Measurements from ENCODE around the gene CD200R1L.

CD200R1L gene

DNA sequence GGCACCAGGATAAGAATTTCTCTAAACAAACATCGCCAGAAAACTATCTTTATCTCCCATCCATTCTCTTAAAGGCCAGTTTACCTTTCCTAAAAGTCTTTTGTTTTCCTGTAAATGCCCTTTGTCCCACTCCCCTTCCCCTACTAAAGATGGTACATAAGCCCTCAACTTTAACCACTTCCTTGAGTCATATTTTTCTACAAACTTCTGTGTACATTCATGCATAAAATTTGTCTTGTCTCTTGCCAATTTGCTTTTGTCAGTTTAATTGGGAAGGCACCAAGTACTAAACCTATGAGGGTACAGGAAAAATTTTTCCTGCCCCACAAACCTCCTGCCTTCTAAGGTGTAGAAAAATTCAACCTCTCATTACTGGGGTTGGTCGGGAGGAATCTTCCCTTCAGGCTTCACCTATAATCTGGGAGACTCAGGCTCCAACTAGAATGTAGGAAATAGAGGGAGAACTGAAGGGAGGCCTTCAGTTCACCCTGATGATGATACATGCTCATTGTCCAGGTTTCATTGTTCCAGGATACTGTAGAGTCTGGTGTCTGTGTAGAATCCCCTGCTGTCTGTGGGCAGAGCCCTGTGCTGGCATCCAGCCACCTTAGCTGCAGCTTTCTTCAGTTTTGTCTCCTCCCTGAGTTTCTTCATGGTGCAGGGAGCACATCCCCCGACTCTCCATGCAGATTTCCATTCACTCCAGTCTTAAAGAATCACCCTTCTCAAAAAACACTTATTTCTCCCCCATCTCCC is 53.2 kb downstream of the CD200R1L start:
- Mint-ChIP-seq H3K36me3 (ENCODE audit: low read depth) (peaks cover 2% of the 10 kb centered on the region), H3K27me3 (ENCODE audit: low read depth) (peaks cover 1% of the 10 kb centered on the region), H3K4me1 (ENCODE audit: low read depth) (peaks cover 15% of the 10 kb centered on the region), H3K4me3 (no peak overlapping the region), H3K9me3 (peaks cover 3% of the 10 kb centered on the region), H3K27ac (no peak overlapping the region)
- DNase-seq (ENCODE audit: low spot score) = no peak

DNA sequence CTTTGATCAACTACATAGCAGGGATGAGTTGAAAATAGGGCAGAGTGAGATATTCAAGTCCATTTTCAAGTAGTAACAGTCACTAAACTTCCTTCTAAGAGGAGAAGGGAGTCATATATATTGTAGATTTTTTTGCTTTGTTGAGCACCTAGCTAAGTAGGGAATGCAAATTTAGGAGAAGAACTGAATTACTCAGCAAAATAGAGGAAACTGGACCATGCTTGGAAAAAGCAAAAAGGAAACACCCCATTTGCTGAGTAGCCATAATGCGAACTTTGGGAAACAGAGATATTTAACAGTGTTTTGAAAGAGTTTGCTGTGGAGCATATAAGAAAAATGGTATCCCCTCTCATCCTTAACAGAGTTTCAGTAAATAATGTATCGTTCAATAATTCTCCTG is 54.9 kb downstream of the CD200R1L start:
- no peak for DNase-seq (ENCODE audit: low spot score)
- Mint-ChIP-seq H3K36me3 (ENCODE audit: low read depth) (peaks cover 2% of the 10 kb centered on the region), H3K4me3 (no peak overlapping the region), H3K4me1 (ENCODE audit: low read depth) (peaks cover 15% of the 10 kb centered on the region), H3K27me3 (ENCODE audit: low read depth) (peaks cover 1% of the 10 kb centered on the region), H3K9me3 (peaks cover 17% of the 10 kb centered on the region), H3K27ac (no peak overlapping the region)

DNA sequence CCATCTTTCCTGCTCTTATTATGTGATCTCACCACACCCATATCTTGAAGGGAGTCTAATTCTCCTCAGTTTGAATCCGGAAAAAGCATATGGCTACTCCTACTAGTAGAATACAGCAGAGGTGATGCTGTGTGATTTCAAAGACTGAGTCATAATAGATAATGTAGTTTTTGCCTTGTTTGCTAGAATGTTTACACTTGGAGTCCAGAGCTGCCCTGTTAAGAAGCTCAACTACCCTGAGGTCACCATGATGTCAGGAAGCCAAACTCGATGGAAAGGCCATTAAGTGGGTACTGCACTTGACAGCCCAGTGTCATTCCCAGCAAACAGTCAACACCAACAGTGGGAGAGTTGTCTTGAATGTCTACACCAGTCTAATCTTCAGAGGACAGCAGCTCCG is 56.9 kb downstream of the CD200R1L start:
- H3K9me3 Mint-ChIP-seq = peaks cover 17% of the 10 kb centered on the region
- DNase-seq (ENCODE audit: low spot score) = no peak
- H3K4me3 Mint-ChIP-seq = no peak overlapping the region
- peaks cover 1% of the 10 kb centered on the region for H3K27me3 Mint-ChIP-seq (ENCODE audit: low read depth)
- H3K4me1 Mint-ChIP-seq (ENCODE audit: low read depth) = peaks cover 18% of the 10 kb centered on the region
- H3K27ac Mint-ChIP-seq = no peak overlapping the region
- H3K36me3 Mint-ChIP-seq (ENCODE audit: low read depth) = peaks cover 2% of the 10 kb centered on the region

GRCh38 chr3:112786881-112787579 is 59.6 kb downstream of the CD200R1L start:
- H3K4me1 Mint-ChIP-seq (ENCODE audit: low read depth) = peaks cover 4% of the 10 kb centered on the region
- no peaks in the 10 kb centered on the region for H3K36me3 Mint-ChIP-seq (ENCODE audit: low read depth)
- H3K9me3 Mint-ChIP-seq = peaks cover 13% of the 10 kb centered on the region
- no peak overlapping the region for H3K4me3 Mint-ChIP-seq
- no peak overlapping the region for H3K27ac Mint-ChIP-seq
- DNase-seq (ENCODE audit: low spot score) = no peak
- no peaks in the 10 kb centered on the region for H3K27me3 Mint-ChIP-seq (ENCODE audit: low read depth)

- Mint-ChIP-seq H3K36me3 (ENCODE audit: low read depth) (no peaks in the 10 kb centered on the region), H3K9me3 (peaks cover 13% of the 10 kb centered on the region), H3K4me1 (ENCODE audit: low read depth) (peaks cover 4% of the 10 kb centered on the region), H3K4me3 (no peak overlapping the region), H3K27me3 (ENCODE audit: low read depth) (peaks cover 6% of the 10 kb centered on the region), H3K27ac (no peak overlapping the region)
- DNase-seq (ENCODE audit: low spot score) = no peak
Observed at GRCh38 chr3:112786002-112786590, 60.6 kb downstream of the CD200R1L start.

GRCh38 chr3:112785321-112786001 is 61.2 kb downstream of the CD200R1L start:
- Mint-ChIP-seq H3K9me3 (peaks cover 13% of the 10 kb centered on the region), H3K27me3 (ENCODE audit: low read depth) (peaks cover 9% of the 10 kb centered on the region), H3K4me1 (ENCODE audit: low read depth) (peaks cover 4% of the 10 kb centered on the region), H3K36me3 (ENCODE audit: low read depth) (no peaks in the 10 kb centered on the region), H3K27ac (no peak overlapping the region), H3K4me3 (no peak overlapping the region)
- DNase-seq (ENCODE audit: low spot score) = no peak

GRCh38 chr3:112782491-112782890 is 64.2 kb downstream of the CD200R1L start:
- H3K27me3 Mint-ChIP-seq (ENCODE audit: low read depth) = peaks cover 9% of the 10 kb centered on the region

GRCh38 chr3:112781599-112781998 is 65.1 kb downstream of the CD200R1L start:
- Mint-ChIP-seq H3K4me3 (no peak overlapping the region), H3K36me3 (ENCODE audit: low read depth) (no peaks in the 10 kb centered on the region), H3K4me1 (ENCODE audit: low read depth) (peaks cover 4% of the 10 kb centered on the region), H3K27ac (no peak overlapping the region), H3K9me3 (no peaks in the 10 kb centered on the region), H3K27me3 (ENCODE audit: low read depth) (peaks cover 9% of the 10 kb centered on the region)
- no peak for DNase-seq (ENCODE audit: low spot score)

More at GRCh38 chr3:112782491-112782890, 64.2 kb downstream of the CD200R1L start:
- peaks cover 4% of the 10 kb centered on the region for H3K9me3 Mint-ChIP-seq
- no peak overlapping the region for H3K27ac Mint-ChIP-seq
- DNase-seq (ENCODE audit: low spot score) = no peak
- H3K4me3 Mint-ChIP-seq = no peak overlapping the region
- H3K36me3 Mint-ChIP-seq (ENCODE audit: low read depth) = no peaks in the 10 kb centered on the region
- H3K4me1 Mint-ChIP-seq (ENCODE audit: low read depth) = peaks cover 4% of the 10 kb centered on the region

DNA sequence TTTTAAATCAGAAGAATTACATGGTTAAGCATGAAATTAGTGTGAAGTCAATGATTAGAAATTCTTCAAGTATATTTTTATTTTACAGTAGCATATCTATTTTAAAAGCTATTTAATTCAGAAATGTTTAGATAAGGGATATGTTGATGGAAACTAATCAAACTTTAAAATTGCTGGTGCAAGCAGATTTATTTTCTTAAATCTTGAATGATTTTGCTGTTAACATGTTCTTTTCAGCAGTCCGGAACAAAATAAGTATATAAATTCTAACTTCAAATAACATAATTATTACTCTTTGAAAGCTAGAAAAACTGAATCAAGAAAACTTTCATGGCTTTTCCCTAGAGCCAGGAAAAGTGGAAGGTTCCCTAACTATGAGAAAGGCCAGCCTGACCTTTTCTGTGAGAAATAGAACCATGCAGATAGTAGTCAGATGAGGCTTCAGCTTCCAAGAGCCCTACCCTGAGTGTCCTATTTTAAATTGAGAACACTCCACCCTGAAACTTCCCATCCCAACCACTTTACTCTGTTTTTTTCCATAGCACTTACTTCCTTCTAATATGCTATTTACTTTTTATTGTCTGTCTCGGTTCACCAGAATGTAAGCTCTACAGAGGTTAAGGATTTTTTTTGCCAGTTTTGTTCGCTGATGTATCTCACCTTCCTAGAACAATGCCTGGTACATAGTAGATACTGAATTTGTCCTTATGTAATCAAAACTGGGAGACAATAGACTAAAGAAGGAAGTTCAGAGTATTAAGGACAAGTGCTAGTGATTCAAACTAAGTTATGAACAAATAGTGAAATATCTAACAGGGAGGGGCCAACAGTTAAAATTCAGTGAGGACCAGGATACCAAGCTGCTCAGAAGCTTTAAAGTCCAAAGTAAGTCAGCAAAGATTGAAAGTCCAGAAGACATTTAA is 66.8 kb downstream of the CD200R1L start:
- peaks cover 9% of the 10 kb centered on the region for H3K27me3 Mint-ChIP-seq (ENCODE audit: low read depth)
- H3K27ac Mint-ChIP-seq = no peak overlapping the region
- peaks cover 10% of the 10 kb centered on the region for H3K4me1 Mint-ChIP-seq (ENCODE audit: low read depth)
- H3K4me3 Mint-ChIP-seq = no peak overlapping the region
- H3K9me3 Mint-ChIP-seq = no peaks in the 10 kb centered on the region
- no peak for DNase-seq (ENCODE audit: low spot score)
- H3K36me3 Mint-ChIP-seq (ENCODE audit: low read depth) = no peaks in the 10 kb centered on the region

DNA sequence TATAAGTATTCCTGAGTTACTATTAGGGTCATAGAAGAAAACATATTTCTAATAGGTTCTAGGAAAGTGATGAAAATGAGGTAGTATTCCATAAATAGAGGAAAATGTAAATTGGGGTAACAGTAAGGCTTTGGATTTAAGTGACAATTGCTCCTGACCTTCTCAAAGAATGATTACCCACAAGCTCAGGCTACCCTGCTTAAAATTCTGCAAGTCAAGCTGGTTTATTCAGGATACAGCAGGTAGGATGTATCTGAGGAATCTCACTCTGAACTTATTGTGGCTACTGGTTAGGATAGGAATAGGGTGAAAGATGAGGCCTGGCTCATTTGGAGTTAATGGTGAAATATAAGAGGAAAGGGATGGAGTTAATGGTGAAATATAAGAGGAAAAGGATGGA is 67.7 kb downstream of the CD200R1L start:
- H3K36me3 Mint-ChIP-seq (ENCODE audit: low read depth) = no peaks in the 10 kb centered on the region
- no peak overlapping the region for H3K27ac Mint-ChIP-seq
- DNase-seq (ENCODE audit: low spot score) = no peak
- peaks cover 17% of the 10 kb centered on the region for H3K4me1 Mint-ChIP-seq (ENCODE audit: low read depth)
- no peaks in the 10 kb centered on the region for H3K9me3 Mint-ChIP-seq
- no peak overlapping the region for H3K4me3 Mint-ChIP-seq
- peaks cover 9% of the 10 kb centered on the region for H3K27me3 Mint-ChIP-seq (ENCODE audit: low read depth)

GRCh38 chr3:112778353-112778948 is 68.2 kb downstream of the CD200R1L start:
- Mint-ChIP-seq H3K27me3 (ENCODE audit: low read depth) (peaks cover 9% of the 10 kb centered on the region), H3K27ac (no peak overlapping the region), H3K4me1 (ENCODE audit: low read depth) (peaks cover 20% of the 10 kb centered on the region), H3K9me3 (no peaks in the 10 kb centered on the region), H3K4me3 (no peak overlapping the region), H3K36me3 (ENCODE audit: low read depth) (no peaks in the 10 kb centered on the region)
- no peak for DNase-seq (ENCODE audit: low spot score)

GRCh38 chr3:112777811-112778210 is 68.9 kb downstream of the CD200R1L start:
- peaks cover 9% of the 10 kb centered on the region for H3K27me3 Mint-ChIP-seq (ENCODE audit: low read depth)

GRCh38 chr3:112776836-112777235 is 69.8 kb downstream of the CD200R1L start:
- Mint-ChIP-seq H3K36me3 (ENCODE audit: low read depth) (no peaks in the 10 kb centered on the region), H3K27ac (no peak overlapping the region), H3K4me3 (no peak overlapping the region), H3K4me1 (ENCODE audit: low read depth) (peaks cover 24% of the 10 kb centered on the region), H3K9me3 (no peaks in the 10 kb centered on the region), H3K27me3 (ENCODE audit: low read depth) (peaks cover 9% of the 10 kb centered on the region)
- no peak for DNase-seq (ENCODE audit: low spot score)

More at GRCh38 chr3:112777811-112778210, 68.9 kb downstream of the CD200R1L start:
- Mint-ChIP-seq H3K27ac (no peak overlapping the region), H3K4me3 (no peak overlapping the region), H3K4me1 (ENCODE audit: low read depth) (peaks cover 20% of the 10 kb centered on the region), H3K9me3 (no peaks in the 10 kb centered on the region), H3K36me3 (ENCODE audit: low read depth) (no peaks in the 10 kb centered on the region)
- DNase-seq (ENCODE audit: low spot score) = no peak

Data from T-helper 2 cell treated with Interferon-gamma antibody and Interleukin-4, amounts not matched to agents 5 μg/mL and 100 μg/mL, for 36 hours (primary cell).